ENCODE measurements around the gene CDH13.

Gene CDH13

GRCh38 chr16:82628088-82628423 lies 1.3 kb downstream of the CDH13 start:
- no peak for DNase-seq (ENCODE audit: low spot score)

GRCh38 chr16:82628711-82629110 lies 1.9 kb downstream of the CDH13 start:
- no peak for DNase-seq (ENCODE audit: low spot score)

- DNase-seq (ENCODE audit: low spot score) = no peak
These were observed 2.8 kb downstream of the CDH13 start for GRCh38 chr16:82629441-82630027.

GRCh38 chr16:82630219-82630618 lies 3.5 kb downstream of the CDH13 start:
- no peak for DNase-seq (ENCODE audit: low spot score)

GRCh38 chr16:82630688-82631087 lies 3.9 kb downstream of the CDH13 start:
- no peak for DNase-seq (ENCODE audit: low spot score)

- DNase-seq (ENCODE audit: low spot score) = no peak
These were observed 5.2 kb downstream of the CDH13 start for GRCh38 chr16:82631701-82632685.

- DNase-seq (ENCODE audit: low spot score) = no peak
These were observed 7.3 kb downstream of the CDH13 start for GRCh38 chr16:82633964-82634600.

GRCh38 chr16:82634955-82635610 lies 8.3 kb downstream of the CDH13 start:
- no peak for DNase-seq (ENCODE audit: low spot score)

- no peak for DNase-seq (ENCODE audit: low spot score)
These were observed 9.7 kb downstream of the CDH13 start for GRCh38 chr16:82636485-82636884.

GRCh38 chr16:82636958-82637357 lies 10.2 kb downstream of the CDH13 start:
- no peak for DNase-seq (ENCODE audit: low spot score)

- no peak for DNase-seq (ENCODE audit: low spot score)
These were observed 11.5 kb downstream of the CDH13 start for GRCh38 chr16:82638095-82638798.

GRCh38 chr16:82639263-82639662 lies 12.5 kb downstream of the CDH13 start:
- DNase-seq (ENCODE audit: low spot score) = no peak

- DNase-seq (ENCODE audit: low spot score) = peak; percentile 75
These were observed 13.0 kb downstream of the CDH13 start for GRCh38 chr16:82639666-82640336.

GRCh38 chr16:82641336-82641984 lies 14.7 kb downstream of the CDH13 start:
- DNase-seq (ENCODE audit: low spot score) = no peak

- DNase-seq (ENCODE audit: low spot score) = no peak
These were observed 16.4 kb downstream of the CDH13 start for GRCh38 chr16:82643136-82643535.

GRCh38 chr16:82643936-82644630 lies 17.3 kb downstream of the CDH13 start:
- no peak for DNase-seq (ENCODE audit: low spot score)

GRCh38 chr16:82646504-82646903 lies 19.7 kb downstream of the CDH13 start:
- DNase-seq (ENCODE audit: low spot score) = no peak

- no peak for DNase-seq (ENCODE audit: low spot score)
These were observed 23.0 kb downstream of the CDH13 start for GRCh38 chr16:82649766-82650165.

GRCh38 chr16:82650804-82651203 lies 24.0 kb downstream of the CDH13 start:
- DNase-seq (ENCODE audit: low spot score) = no peak

GRCh38 chr16:82651921-82652601 lies 25.3 kb downstream of the CDH13 start:
- DNase-seq (ENCODE audit: low spot score) = no peak
